ENCODE measurements around the gene PLXNA4. TPM values are rescaled to one million over a fixed set of nuclear protein-coding genes. Genes with fewer than 3 reads are reported as not detected.

PLXNA4 gene
- total and polyA plus RNA-seq, 8 donors, result 0.15 to 12.8 (median 1.6) TPM

DNA sequence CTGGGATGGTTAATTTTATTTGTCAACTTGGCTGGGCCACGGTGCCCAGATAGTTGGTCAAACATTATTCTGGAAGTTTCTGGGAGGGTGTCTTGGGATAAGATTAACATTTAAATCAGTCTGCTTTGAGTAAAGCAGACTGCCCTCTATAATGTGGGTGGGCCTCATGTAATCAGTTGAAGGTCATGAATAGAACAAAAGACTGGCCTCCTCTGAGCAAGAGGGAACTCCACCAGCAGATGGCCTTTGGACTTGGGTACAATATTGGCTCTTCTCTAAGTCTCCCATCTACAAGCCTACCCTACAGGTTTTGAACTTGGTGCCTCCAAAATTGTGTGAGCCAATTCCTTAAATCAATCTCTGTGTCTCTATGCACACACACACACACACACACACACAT lies 61.8 kb downstream of the PLXNA4 start:
- TF ChIP-seq, protein P1, sequence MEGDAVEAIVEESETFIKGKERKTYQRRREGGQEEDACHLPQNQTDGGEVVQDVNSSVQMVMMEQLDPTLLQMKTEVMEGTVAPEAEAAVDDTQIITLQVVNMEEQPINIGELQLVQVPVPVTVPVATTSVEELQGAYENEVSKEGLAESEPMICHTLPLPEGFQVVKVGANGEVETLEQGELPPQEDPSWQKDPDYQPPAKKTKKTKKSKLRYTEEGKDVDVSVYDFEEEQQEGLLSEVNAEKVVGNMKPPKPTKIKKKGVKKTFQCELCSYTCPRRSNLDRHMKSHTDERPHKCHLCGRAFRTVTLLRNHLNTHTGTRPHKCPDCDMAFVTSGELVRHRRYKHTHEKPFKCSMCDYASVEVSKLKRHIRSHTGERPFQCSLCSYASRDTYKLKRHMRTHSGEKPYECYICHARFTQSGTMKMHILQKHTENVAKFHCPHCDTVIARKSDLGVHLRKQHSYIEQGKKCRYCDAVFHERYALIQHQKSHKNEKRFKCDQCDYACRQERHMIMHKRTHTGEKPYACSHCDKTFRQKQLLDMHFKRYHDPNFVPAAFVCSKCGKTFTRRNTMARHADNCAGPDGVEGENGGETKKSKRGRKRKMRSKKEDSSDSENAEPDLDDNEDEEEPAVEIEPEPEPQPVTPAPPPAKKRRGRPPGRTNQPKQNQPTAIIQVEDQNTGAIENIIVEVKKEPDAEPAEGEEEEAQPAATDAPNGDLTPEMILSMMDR (IDR thresholded peaks at IDR 0.05), result no peak
- TF ChIP-seq EP300 (IDR thresholded peaks at IDR 0.05) (no peak), POLR2AphosphoS5 (IDR thresholded peaks at IDR 0.05) (no peak), POLR2A (IDR thresholded peaks at IDR 0.05) (no peak)
- H3K36me3 ChIP-seq, result no peaks in the 10 kb centered on the region
- 47 to 89% (median 52%) methylated on average over 1 of the region's 1 CpG for WGBS, 5 donors
- peaks cover 0 to 4% (median 0%) of the 10 kb centered on the region in 4 donors for H3K4me1 ChIP-seq
- H3K4me3 ChIP-seq, result no peak overlapping the region
- no peaks in the 10 kb centered on the region for H3K9me3 ChIP-seq
- peaks cover 0 to 13% (median 0%) of the 10 kb centered on the region in 3 donors for H3K27me3 ChIP-seq
- no peak for DNase-seq
- intact Hi-C loops (cut with DNase I; ENCODE audit: low total_unique reads), result no loop called here
- H3K27ac ChIP-seq, result no peak overlapping the region

DNA sequence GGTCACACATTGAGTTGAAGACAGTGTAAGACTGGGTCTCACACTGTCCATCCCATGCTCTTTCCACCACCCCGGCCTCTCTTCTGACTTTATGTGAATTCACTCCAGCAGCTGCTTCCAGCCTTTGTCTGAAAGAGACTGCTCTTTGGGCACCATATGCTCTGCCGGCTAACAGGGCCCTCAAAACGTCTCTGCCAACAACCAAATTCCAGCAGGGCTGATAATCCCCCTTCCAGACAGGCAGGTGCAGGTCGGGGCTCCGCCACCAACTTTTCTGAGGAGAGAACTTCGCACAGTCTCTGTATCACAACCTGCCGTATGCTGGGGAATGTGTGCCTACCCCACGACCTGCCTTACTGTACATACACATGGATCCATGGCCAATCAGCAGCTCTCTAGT lies 64.3 kb downstream of the PLXNA4 start:
- WGBS, 5 donors, result 65 to 86% (median 79%) methylated on average over 7 to 8 of the region's 8 CpGs
- intact Hi-C loops (cut with DNase I; ENCODE audit: low total_unique reads), result no loop called here
- Histone ChIP-seq H3K27me3 (no peaks in the 10 kb centered on the region), H3K27ac (no peak overlapping the region), H3K36me3 (peaks cover 0 to 11% (median 5%) of the 10 kb centered on the region in 4 donors), H3K4me1 (peaks cover 0 to 10% (median 0%) of the 10 kb centered on the region in 4 donors), H3K9me3 (no peaks in the 10 kb centered on the region), H3K4me3 (no peak overlapping the region)
- TF ChIP-seq EP300 (IDR thresholded peaks at IDR 0.05) (no peak), POLR2AphosphoS5 (IDR thresholded peaks at IDR 0.05) (no peak), POLR2A (IDR thresholded peaks at IDR 0.05) (no peak)
- TF ChIP-seq, protein P1 (IDR thresholded peaks at IDR 0.05), result no peak
- no peak for DNase-seq

DNA sequence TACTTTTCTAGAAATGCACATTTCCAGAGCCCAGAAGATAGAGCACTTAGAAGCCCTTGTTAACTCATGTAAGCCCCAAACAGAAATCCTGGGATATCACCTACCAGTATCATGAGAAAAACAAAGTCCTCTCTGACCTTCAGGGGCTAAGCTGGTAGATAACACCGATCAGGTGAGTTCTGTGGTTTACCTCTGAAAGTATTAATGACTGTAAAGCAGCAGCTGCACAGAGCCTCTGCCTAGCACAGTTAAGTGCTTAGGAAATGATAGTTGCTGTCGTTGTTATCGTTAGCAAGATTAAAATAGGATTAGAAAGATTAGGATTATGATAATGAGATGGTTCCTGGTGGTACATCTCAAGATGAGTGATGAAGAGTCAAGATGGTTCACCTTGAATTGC lies 64.9 kb downstream of the PLXNA4 start:
- peaks cover 0 to 11% (median 5%) of the 10 kb centered on the region in 4 donors for H3K36me3 ChIP-seq
- H3K27me3 ChIP-seq, result no peaks in the 10 kb centered on the region
- DNase-seq, result no peak
- intact Hi-C loops (cut with DNase I; ENCODE audit: low total_unique reads), result no loop called here
- no peak overlapping the region for H3K27ac ChIP-seq
- H3K9me3 ChIP-seq, result no peaks in the 10 kb centered on the region
- TF ChIP-seq EP300 (IDR thresholded peaks at IDR 0.05) (no peak), POLR2AphosphoS5 (IDR thresholded peaks at IDR 0.05) (no peak), POLR2A (IDR thresholded peaks at IDR 0.05) (no peak)
- TF ChIP-seq, protein P1 (IDR thresholded peaks at IDR 0.05), result no peak
- 42 to 70% (median 56%) methylated on average over 3 of the region's 3 CpGs for WGBS, 5 donors
- H3K4me1 ChIP-seq, result peaks cover 0 to 10% (median 0%) of the 10 kb centered on the region in 4 donors
- no peak overlapping the region for H3K4me3 ChIP-seq

DNA sequence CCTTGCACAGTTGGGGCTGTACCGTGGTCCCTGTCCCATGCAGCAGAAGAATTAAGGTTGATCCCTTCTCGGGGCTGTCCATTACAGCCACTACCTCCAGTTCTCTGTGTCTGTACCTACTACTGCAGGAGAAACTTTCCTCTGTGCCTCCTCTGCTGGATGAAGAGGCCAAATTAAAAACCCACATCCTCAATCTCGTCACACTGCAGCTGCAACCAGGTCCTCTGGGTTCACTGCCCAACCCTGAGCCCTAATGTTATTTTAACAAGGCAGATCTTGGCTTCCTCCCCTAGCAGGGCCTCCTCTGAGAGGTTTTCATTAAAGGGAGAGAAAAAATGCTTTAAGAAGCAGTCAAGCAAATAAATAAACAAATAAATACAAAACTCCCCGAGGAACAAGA lies 66.6 kb downstream of the PLXNA4 start:
- intact Hi-C loops (cut with DNase I; ENCODE audit: low total_unique reads), result loop anchor here (10.0 kb wide), 2 partner anchors 195 to 575 kb away; no protein-coding TSS in a partner anchor
- peaks cover 0 to 10% (median 0%) of the 10 kb centered on the region in 4 donors for H3K4me1 ChIP-seq
- peaks cover 0 to 11% (median 5%) of the 10 kb centered on the region in 4 donors for H3K36me3 ChIP-seq
- no peak for DNase-seq
- H3K4me3 ChIP-seq, result no peak overlapping the region
- no peaks in the 10 kb centered on the region for H3K27me3 ChIP-seq
- 61 to 69% (median 64%) methylated on average over 4 of the region's 4 CpGs for WGBS, 5 donors
- no peaks in the 10 kb centered on the region for H3K9me3 ChIP-seq
- TF ChIP-seq EP300 (IDR thresholded peaks at IDR 0.05) (no peak), POLR2A (IDR thresholded peaks at IDR 0.05) (no peak), POLR2AphosphoS5 (IDR thresholded peaks at IDR 0.05) (no peak)
- TF ChIP-seq, protein P1 (IDR thresholded peaks at IDR 0.05), result no peak
- no peak overlapping the region for H3K27ac ChIP-seq

All from stomach (tissue), 9 donors.